Measurements from ENCODE around the gene GJB3. TPM values are rescaled to one million over a fixed set of nuclear protein-coding genes. Genes with fewer than 3 reads are reported as not detected.
A peak's percentile ranks its signal among the peaks of the same experiment; 100 is the strongest.

The GJB3 gene
- polyA plus RNA-seq, 2 of the 4 experiments (the other 2 are of a cell fraction): 0.50 to 0.76 TPM

- Histone ChIP-seq H3K4me1 (no peaks in the 10 kb centered on the region), H3K4me3 (no peak overlapping the region), H3K9me3 (no peaks in the 10 kb centered on the region), H3K4me2 (no peak overlapping the region), H3K27ac (no peak overlapping the region)
- FAIRE-seq: no peak
- no peak for DNase-seq (ENCODE audit: low read depth in 1 of 2, low spot score in 1 of 2)
- CTCF ChIA-PET: interaction anchor here (1.3 to 2.1 kb wide), 3 partner anchors 13 to 1106 kb away, joined by 3 to 7 read pairs (median 5); no protein-coding TSS in a partner anchor
- no peak for ATAC-seq
- TF ChIP-seq TP53 (CRISPR knock-in tag; IDR thresholded peaks at IDR 0.05) (no peak), BHLHE40 (IDR thresholded peaks at IDR 0.05; ENCODE audit: low read depth, low read length) (no peak)
- WGBS (ENCODE audit: missing lambda C conversion rate): 20% methylated on average over 3 of the region's 3 CpGs
- POLR2A ChIA-PET: no interaction called here
These were observed 41.4 kb upstream of the GJB3 start for GRCh38 chr1:34739613-34740012.

GRCh38 chr1:34740161-34740868, 40.7 kb upstream of the GJB3 start:
- 58% methylated on average over 15 of the region's 18 CpGs for WGBS (ENCODE audit: missing lambda C conversion rate)
- Histone ChIP-seq H3K9me3 (no peaks in the 10 kb centered on the region), H3K27ac (no peak overlapping the region), H3K4me1 (no peaks in the 10 kb centered on the region), H3K4me2 (no peak overlapping the region), H3K4me3 (no peak overlapping the region)
- FAIRE-seq (no peak), ATAC-seq (no peak), DNase-seq (ENCODE audit: low read depth in 1 of 2, low spot score in 1 of 2) (no peak)
- POLR2A ChIA-PET: no interaction called here
- TF ChIP-seq TP53 (CRISPR knock-in tag; IDR thresholded peaks at IDR 0.05) (no peak), ZSCAN20 (CRISPR knock-in tag; IDR thresholded peaks at IDR 0.05) (no peak), ELK1 (IDR thresholded peaks at IDR 0.05; ENCODE audit: low read depth, low read length) (no peak), EHMT2 (IDR thresholded peaks at IDR 0.05; ENCODE audit: low read depth) (no peak), POLR2AphosphoS2 (conservative IDR thresholded peaks at IDR 0.05; ENCODE audit: low read length) (no peak), TFCP2L1 (CRISPR knock-in tag; IDR thresholded peaks at IDR 0.05) (no peak), KDM5A (IDR thresholded peaks at IDR 0.05) (no peak), FOSL2 (IDR thresholded peaks at IDR 0.05) (no peak), FOSL2 (CRISPR knock-in tag; IDR thresholded peaks at IDR 0.05) (no peak), HDAC2 (IDR thresholded peaks at IDR 0.05) (no peak), RFX5 (IDR thresholded peaks at IDR 0.05) (no peak), E2F6 (IDR thresholded peaks at IDR 0.05; ENCODE audit: borderline replicate concordance, low read depth) (no peak), REST (IDR thresholded peaks at IDR 0.05) (no peak), KDM1A (IDR thresholded peaks at IDR 0.05; ENCODE audit: low read depth) (no peak), MAX (IDR thresholded peaks at IDR 0.05) (no peak)
- CTCF ChIA-PET: interaction anchor here (1.3 to 3.9 kb wide), 3 partner anchors 13 to 1107 kb away, joined by 3 to 35 read pairs (median 7); no protein-coding TSS in a partner anchor

GRCh38 chr1:34742667-34743270, 38.2 kb upstream of the GJB3 start:
- ATAC-seq (peak; percentile 92 to 99), DNase-seq (ENCODE audit: low read depth in 1 of 2, low spot score in 1 of 2) (peak; percentile 56 to 69), FAIRE-seq (no peak)
- no peak overlapping the region for H3K27ac ChIP-seq
- no peak overlapping the region for H3K4me3 ChIP-seq
- H3K4me2 ChIP-seq: peak overlapping the region; percentile 29; the same call in 1 of the 3 replicates
- 16% methylated on average over 6 of the region's 16 CpGs for WGBS (ENCODE audit: missing lambda C conversion rate)
- no peaks in the 10 kb centered on the region for H3K4me1 ChIP-seq
- H3K9me3 ChIP-seq: no peaks in the 10 kb centered on the region
- CTCF ChIA-PET: interaction anchor here (0.7 to 3.9 kb wide), 30 partner anchors 9 to 1126 kb away, joined by 3 to 35 read pairs (median 4); partner anchors contain the start of gene GJB5
- POLR2A ChIA-PET: no interaction called here
- TF ChIP-seq ZFP36 (IDR thresholded peaks at IDR 0.05; ENCODE audit: borderline replicate concordance, partially characterized antibody) (peak; percentile 7), ESRRA (IDR thresholded peaks at IDR 0.05; ENCODE audit: borderline replicate concordance, low read length) (no peak), BHLHE40 (IDR thresholded peaks at IDR 0.05; ENCODE audit: low read depth, low read length) (no peak), JUN (IDR thresholded peaks at IDR 0.05) (no peak), CTCF (IDR thresholded peaks at IDR 0.05) (peak; percentile 76), MYC (IDR thresholded peaks at IDR 0.05; ENCODE audit: borderline replicate concordance, low read length) (no peak), EHF (CRISPR knock-in tag; IDR thresholded peaks at IDR 0.05) (no peak), NFE2L2 (conservative IDR thresholded peaks at IDR 0.05; ENCODE audit: low read length) (no peak), RFX5 (IDR thresholded peaks at IDR 0.05) (no peak), POLR2AphosphoS2 (conservative IDR thresholded peaks at IDR 0.05; ENCODE audit: low read length) (no peak), FOXS1 (CRISPR knock-in tag; IDR thresholded peaks at IDR 0.05) (no peak), TP53 (CRISPR knock-in tag; IDR thresholded peaks at IDR 0.05) (no peak), FOSL2 (IDR thresholded peaks at IDR 0.05) (no peak), FOSL2 (CRISPR knock-in tag; IDR thresholded peaks at IDR 0.05) (no peak)
